HepG2 (cell line): ENCODE measurements around the gene PRKCZ. TPM values are rescaled to one million over a fixed set of nuclear protein-coding genes. Genes with fewer than 3 reads are reported as not detected.

Source experiments
- ARNT2 ChIP-seq: sonication (generic); formaldehyde crosslinking; IDR thresholded peaks from 2 replicates; pipeline ENCODE4 v1.8.0; 2022; ENCODE audit warnings: mild to moderate bottlenecking, low read depth, missing genetic modification reagents, moderate library complexity
- EP300 ChIP-seq, 3 experiments: sonication (generic) in 1 of 3; formaldehyde crosslinking in 1 of 3; IDR thresholded peaks; 2 replicates each; pipeline versions ENCODE4 v1.5.1 to v1.6.1; 2011 to 2020; ENCODE audit warnings: low read depth in 2 of 3, low read length in 2 of 3, borderline replicate concordance in 1 of 3, improper control_type of control experiment in 1 of 3, mild to moderate bottlenecking in 1 of 3, missing genetic modification reagents in 1 of 3, moderate library complexity in 1 of 3
- FOXM1 ChIP-seq: sonication (generic); formaldehyde crosslinking; IDR thresholded peaks from 2 replicates; pipeline ENCODE4 v1.5.0; 2020; ENCODE audit warnings: missing genetic modification reagents
- FOXP1 ChIP-seq, 2 experiments: fragments of 450-650 bp in 1 of 2; IDR thresholded peaks; 2 replicates each; pipeline ENCODE4 v1.6.1; 2017 to 2018; ENCODE audit warnings: antibody characterized with exemption in 1 of 2
- HCFC1 ChIP-seq: fragments of 150-350 bp; IDR thresholded peaks from 2 replicates; pipeline ENCODE4 v1.6.1; 2014; ENCODE audit warnings: low read depth, low read length
- MAFK ChIP-seq, 2 experiments: IDR thresholded peaks in 1 of 2; conservative IDR thresholded peaks in 1 of 2; 2 replicates each; pipeline ENCODE4 v1.6.1; 2011; ENCODE audit warnings: improper control_type of control experiment in 2 of 2, low read length in 2 of 2
- NR1H2 ChIP-seq: sonication (generic); formaldehyde crosslinking; IDR thresholded peaks from 2 replicates; pipeline ENCODE4 v1.8.1; 2022; ENCODE audit warnings: low read depth, missing genetic modification reagents, borderline replicate concordance
- RARG ChIP-seq: sonication (generic); formaldehyde crosslinking; IDR thresholded peaks from 2 replicates; pipeline ENCODE4 v1.4.0; 2020; ENCODE audit warnings: low read depth, mild to moderate bottlenecking, missing genetic modification reagents
- SUZ12 ChIP-seq: fragments of 150-350 bp; IDR thresholded peaks from 2 replicates; pipeline ENCODE4 v1.6.1; 2014; ENCODE audit warnings: low read depth, low read length
- TBX2 ChIP-seq: sonication (generic); formaldehyde crosslinking; IDR thresholded peaks from 2 replicates; pipeline ENCODE4 v1.5.0; 2020; ENCODE audit warnings: missing genetic modification reagents, mild to moderate bottlenecking, borderline replicate concordance
- YEATS4 ChIP-seq: sonication (generic); formaldehyde crosslinking; IDR thresholded peaks from 2 replicates; pipeline ENCODE4 v1.4.0; 2020; ENCODE audit warnings: missing genetic modification reagents, borderline replicate concordance
- ZNF17 ChIP-seq: sonication (generic); formaldehyde crosslinking; IDR thresholded peaks from 2 replicates; pipeline ENCODE4 v1.5.0; 2020; ENCODE audit warnings: mild to moderate bottlenecking, missing genetic modification reagents
- ZNF282 ChIP-seq: fragments of 450-650 bp; IDR thresholded peaks from 2 replicates; pipeline ENCODE4 v1.6.1; 2018; ENCODE audit not compliant: partially characterized antibody
- ZNF446 ChIP-seq: sonication (generic); formaldehyde crosslinking; IDR thresholded peaks from 2 replicates; pipeline ENCODE4 v1.5.0; 2020; ENCODE audit warnings: mild to moderate bottlenecking, missing genetic modification reagents
- ZNF776 ChIP-seq: sonication (generic); formaldehyde crosslinking; IDR thresholded peaks from 2 replicates; pipeline ENCODE4 v1.4.0; 2020; ENCODE audit warnings: mild to moderate bottlenecking, missing genetic modification reagents
- ZNF816 ChIP-seq: sonication (generic); formaldehyde crosslinking; IDR thresholded peaks from 2 replicates; pipeline ENCODE4 v1.8.0; 2022; ENCODE audit warnings: missing genetic modification reagents, mild to moderate bottlenecking, borderline replicate concordance
- polyA plus RNA-seq, 8 experiments: library from polyadenylated mRNA; depleted of rRNA in 3 of 8; stranded (reverse) in 7 of 8; unstranded in 1 of 8; fragments of >200 nt; fragmentation: Illumina TruSeq in 4 of 8; extraction: Trizol in 4 of 8; gene quantifications; 2 replicates each; pipeline versions ENCODE4 v1.2.1 to v1.2.3, GENCODE V29; 2011 to 2016; ENCODE audit warnings: low read depth in 4 of 8, missing spikeins in 1 of 8, mixed read lengths in 1 of 8; ENCODE audit not compliant: insufficient read depth in 1 of 8
- total RNA-seq, 5 experiments: library from RNA; depleted of rRNA; stranded (reverse); fragments of >200 nt; fragmentation: Illumina TruSeq; extraction: Trizol; gene quantifications; 2 replicates each; pipeline ENCODE4 v1.2.3, GENCODE V29; 2016; ENCODE audit warnings: low read depth in 1 of 5
- TF ChIP-seq, protein P1 (sequence below): sonication (generic); formaldehyde crosslinking; IDR thresholded peaks from 2 replicates; pipeline ENCODE4 v1.4.0; 2020; ENCODE audit warnings: missing genetic modification reagents
- TF ChIP-seq, protein P2 (sequence below): sonication (generic); formaldehyde crosslinking; IDR thresholded peaks from 2 replicates; pipeline ENCODE4 v1.8.0; 2022; ENCODE audit warnings: mild to moderate bottlenecking, missing genetic modification reagents, moderate library complexity
- TF ChIP-seq, protein P3 (sequence below): sonication (generic); formaldehyde crosslinking; IDR thresholded peaks from 2 replicates; pipeline ENCODE4 v1.4.0; 2020; ENCODE audit warnings: missing genetic modification reagents
- TF ChIP-seq, protein P4 (sequence below): fragments of 450-650 bp; IDR thresholded peaks from 2 replicates; pipeline ENCODE4 v1.6.1; 2017; ENCODE audit warnings: mild to moderate bottlenecking
- TF ChIP-seq, protein P5 (sequence below): sonication (generic); formaldehyde crosslinking; IDR thresholded peaks from 2 replicates; pipeline ENCODE4 v1.9.0; 2021; ENCODE audit warnings: missing genetic modification reagents, mild to moderate bottlenecking, borderline replicate concordance

Gene PRKCZ
- total and polyA plus RNA-seq, 2 of the 13 experiments (the other 11 are each of a cell fraction or from before 2014, with no cell fraction given) = 34.7 to 85.2 TPM

DNA sequence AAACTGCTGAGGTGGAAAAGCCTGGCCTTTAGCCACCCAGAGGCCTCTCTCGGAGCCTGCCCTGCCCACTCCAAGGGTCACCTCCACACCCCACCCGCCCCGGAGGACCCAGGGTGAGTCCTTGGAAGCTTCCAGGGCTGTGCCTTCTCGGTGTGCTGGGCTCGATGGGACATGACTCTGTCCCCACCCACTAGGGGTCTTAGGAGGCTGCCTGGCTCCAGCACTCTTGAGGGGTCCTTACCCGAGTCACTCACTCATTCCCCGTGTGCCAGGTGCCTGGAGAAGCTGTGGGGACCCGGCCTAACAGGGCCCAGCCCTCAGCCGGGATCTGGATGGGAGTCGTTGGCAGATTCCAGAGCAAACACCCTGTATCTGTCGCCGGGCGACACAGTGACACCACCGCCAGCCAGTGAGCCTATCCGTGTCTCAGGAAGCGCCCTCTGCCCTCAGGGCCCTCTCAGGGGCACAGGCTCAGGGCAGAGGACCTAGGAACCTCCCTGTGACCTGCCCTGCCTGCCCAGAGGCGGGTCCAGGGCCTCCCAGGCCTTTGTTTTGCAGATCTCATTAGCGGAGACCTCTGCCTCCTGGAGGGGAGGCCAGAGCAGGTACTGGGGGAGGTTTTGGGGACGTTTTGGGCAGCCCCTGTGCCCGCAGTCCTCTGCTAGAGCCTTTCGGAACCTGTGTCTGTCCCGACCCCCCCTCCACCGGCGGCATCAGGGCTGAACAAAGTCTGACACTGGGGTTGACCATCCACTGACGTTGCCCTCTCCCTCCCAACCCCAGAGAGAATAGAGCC, 3.1 kb upstream of the PRKCZ start (continued):
- TF ChIP-seq, protein P1, sequence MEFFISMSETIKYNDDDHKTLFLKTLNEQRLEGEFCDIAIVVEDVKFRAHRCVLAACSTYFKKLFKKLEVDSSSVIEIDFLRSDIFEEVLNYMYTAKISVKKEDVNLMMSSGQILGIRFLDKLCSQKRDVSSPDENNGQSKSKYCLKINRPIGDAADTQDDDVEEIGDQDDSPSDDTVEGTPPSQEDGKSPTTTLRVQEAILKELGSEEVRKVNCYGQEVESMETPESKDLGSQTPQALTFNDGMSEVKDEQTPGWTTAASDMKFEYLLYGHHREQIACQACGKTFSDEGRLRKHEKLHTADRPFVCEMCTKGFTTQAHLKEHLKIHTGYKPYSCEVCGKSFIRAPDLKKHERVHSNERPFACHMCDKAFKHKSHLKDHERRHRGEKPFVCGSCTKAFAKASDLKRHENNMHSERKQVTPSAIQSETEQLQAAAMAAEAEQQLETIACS = no peak
- TF ChIP-seq, protein P2, sequence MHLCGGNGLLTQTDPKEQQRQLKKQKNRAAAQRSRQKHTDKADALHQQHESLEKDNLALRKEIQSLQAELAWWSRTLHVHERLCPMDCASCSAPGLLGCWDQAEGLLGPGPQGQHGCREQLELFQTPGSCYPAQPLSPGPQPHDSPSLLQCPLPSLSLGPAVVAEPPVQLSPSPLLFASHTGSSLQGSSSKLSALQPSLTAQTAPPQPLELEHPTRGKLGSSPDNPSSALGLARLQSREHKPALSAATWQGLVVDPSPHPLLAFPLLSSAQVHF (CRISPR knock-in tag) = no peak
- TF ChIP-seq, protein P3, sequence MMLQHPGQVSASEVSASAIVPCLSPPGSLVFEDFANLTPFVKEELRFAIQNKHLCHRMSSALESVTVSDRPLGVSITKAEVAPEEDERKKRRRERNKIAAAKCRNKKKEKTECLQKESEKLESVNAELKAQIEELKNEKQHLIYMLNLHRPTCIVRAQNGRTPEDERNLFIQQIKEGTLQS (CRISPR knock-in tag) = no peak
- TF ChIP-seq ZNF17 (CRISPR knock-in tag) = no peak
- no peak for TF ChIP-seq ZNF776 (CRISPR knock-in tag)
- TF ChIP-seq ZNF816 (CRISPR knock-in tag) = peak; percentile 27; the same call in 1 of the 2 replicates
- no peak for TF ChIP-seq FOXM1 (CRISPR knock-in tag)
- TF ChIP-seq, protein P4, sequence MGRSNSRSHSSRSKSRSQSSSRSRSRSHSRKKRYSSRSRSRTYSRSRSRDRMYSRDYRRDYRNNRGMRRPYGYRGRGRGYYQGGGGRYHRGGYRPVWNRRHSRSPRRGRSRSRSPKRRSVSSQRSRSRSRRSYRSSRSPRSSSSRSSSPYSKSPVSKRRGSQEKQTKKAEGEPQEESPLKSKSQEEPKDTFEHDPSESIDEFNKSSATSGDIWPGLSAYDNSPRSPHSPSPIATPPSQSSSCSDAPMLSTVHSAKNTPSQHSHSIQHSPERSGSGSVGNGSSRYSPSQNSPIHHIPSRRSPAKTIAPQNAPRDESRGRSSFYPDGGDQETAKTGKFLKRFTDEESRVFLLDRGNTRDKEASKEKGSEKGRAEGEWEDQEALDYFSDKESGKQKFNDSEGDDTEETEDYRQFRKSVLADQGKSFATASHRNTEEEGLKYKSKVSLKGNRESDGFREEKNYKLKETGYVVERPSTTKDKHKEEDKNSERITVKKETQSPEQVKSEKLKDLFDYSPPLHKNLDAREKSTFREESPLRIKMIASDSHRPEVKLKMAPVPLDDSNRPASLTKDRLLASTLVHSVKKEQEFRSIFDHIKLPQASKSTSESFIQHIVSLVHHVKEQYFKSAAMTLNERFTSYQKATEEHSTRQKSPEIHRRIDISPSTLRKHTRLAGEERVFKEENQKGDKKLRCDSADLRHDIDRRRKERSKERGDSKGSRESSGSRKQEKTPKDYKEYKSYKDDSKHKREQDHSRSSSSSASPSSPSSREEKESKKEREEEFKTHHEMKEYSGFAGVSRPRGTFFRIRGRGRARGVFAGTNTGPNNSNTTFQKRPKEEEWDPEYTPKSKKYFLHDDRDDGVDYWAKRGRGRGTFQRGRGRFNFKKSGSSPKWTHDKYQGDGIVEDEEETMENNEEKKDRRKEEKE = no peak
- TF ChIP-seq ZNF282 = no peak
- peak; percentile 50; the same call in 1 of the 2 replicates for TF ChIP-seq TBX2
- TF ChIP-seq, protein P5, sequence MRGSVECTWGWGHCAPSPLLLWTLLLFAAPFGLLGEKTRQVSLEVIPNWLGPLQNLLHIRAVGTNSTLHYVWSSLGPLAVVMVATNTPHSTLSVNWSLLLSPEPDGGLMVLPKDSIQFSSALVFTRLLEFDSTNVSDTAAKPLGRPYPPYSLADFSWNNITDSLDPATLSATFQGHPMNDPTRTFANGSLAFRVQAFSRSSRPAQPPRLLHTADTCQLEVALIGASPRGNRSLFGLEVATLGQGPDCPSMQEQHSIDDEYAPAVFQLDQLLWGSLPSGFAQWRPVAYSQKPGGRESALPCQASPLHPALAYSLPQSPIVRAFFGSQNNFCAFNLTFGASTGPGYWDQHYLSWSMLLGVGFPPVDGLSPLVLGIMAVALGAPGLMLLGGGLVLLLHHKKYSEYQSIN (CRISPR knock-in tag) = no peak
- no peak for TF ChIP-seq MAFK (conservative IDR thresholded peaks at IDR 0.05 in 1 of 2, IDR thresholded peaks at IDR 0.05 in 1 of 2; ENCODE audit: low read length in 2 of 2)
- TF ChIP-seq NR1H2 = no peak
- peak; percentile 55; the same call in 1 of the 2 replicates for TF ChIP-seq YEATS4 (CRISPR knock-in tag)
- no peak for TF ChIP-seq FOXP1 (IDR thresholded peaks at IDR 0.05)
- TF ChIP-seq FOXP1 (CRISPR knock-in tag; IDR thresholded peaks at IDR 0.05) = no peak
- no peak; a peak in 1 of 4 replicates for TF ChIP-seq EP300 (IDR thresholded peaks at IDR 0.05; ENCODE audit: low read depth in 2 of 2, low read length in 2 of 2)
- no peak for TF ChIP-seq EP300 (CRISPR knock-in tag; IDR thresholded peaks at IDR 0.05; ENCODE audit: borderline replicate concordance)
- TF ChIP-seq ARNT2 (CRISPR knock-in tag) = no peak
- no peak for TF ChIP-seq SUZ12
- no peak for TF ChIP-seq HCFC1
- no peak for TF ChIP-seq RARG (CRISPR knock-in tag)
- TF ChIP-seq ZNF446 = no peak
